HEK293T (cell line): ENCODE data around the gene KIRREL1.

Experiments used
- FOXA1 ChIP-seq: fragments of 450-650 bp; IDR thresholded peaks from 2 replicates; pipeline ENCODE4 v1.6.1; 2016; ENCODE audit warnings: mild to moderate bottlenecking
- FOXM1 ChIP-seq: fragments of 450-650 bp; IDR thresholded peaks from 2 replicates; pipeline ENCODE4 v1.6.1; 2017; ENCODE audit warnings: mild to moderate bottlenecking, borderline replicate concordance
- TARDBP ChIP-seq: fragments of 450-650 bp; IDR thresholded peaks from 2 replicates; pipeline ENCODE4 v1.6.1; 2016

DNA sequence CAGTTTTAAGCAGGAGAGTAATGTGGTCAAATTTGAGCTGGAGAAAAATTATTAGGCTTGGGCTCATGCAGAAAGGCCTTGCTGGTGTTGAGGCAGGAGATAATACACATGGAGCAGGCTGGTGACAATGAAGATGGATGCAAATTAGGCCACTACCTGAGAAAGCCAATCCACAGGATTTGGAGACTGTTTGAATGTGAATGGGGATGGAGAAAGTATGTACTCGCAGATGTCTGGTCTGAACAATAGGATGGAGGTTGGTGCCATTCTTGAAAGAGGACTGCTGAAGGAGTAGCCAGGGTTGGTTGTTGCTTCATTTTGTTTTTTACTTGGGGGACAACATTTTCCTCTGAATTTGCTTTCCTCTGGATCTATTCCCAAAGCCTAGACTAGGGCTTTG lies 8.0 kb upstream of the KIRREL1 start:
- no peak for TF ChIP-seq FOXA1
- no peak for TF ChIP-seq FOXM1
- TF ChIP-seq TARDBP = no peak
